ENCODE data around the gene MYH11. TPM values are rescaled to one million over a fixed set of nuclear protein-coding genes. Genes with fewer than 3 reads are reported as not detected.

The MYH11 gene
- polyA plus RNA-seq, 3 donors: 4.7 to 58.0 (median 24.8) TPM

- 84 to 89% (median 86%) methylated on average over 5 of the region's 5 CpGs for WGBS, 3 donors
These were observed 23.8 kb upstream of the MYH11 start for GRCh38 chr16:15880434-15881308.

DNA sequence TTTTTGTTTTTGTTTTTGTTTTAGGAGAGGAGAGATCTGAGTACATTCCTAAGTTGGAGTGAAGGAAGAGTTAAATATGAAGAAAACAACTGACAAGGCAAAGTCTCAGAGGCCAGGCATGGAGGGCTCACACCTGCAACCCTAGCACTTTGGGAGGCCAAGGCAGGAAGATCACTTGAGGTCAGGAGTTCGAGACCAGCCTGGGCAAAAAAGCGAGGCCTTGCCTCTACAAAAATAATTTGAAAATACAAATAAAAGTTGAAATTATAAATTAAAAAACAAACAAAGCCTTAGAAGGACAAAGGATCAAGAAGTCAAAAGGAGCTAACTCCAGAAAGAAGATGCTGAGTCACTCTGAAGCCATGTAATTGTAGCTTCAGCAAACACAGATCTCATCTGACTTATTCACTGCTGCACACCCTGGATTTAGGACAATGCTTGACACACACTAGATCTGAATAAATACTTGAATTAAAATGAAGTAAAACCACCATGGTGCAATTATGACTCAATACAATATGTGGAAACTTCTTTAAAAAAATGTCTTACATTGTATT is 22.5 kb upstream of the MYH11 start:
- 87 to 98% (median 92%) methylated on average over 2 of the region's 2 CpGs for WGBS, 3 donors

More at GRCh38 chr16:15880434-15881308, 23.8 kb upstream of the MYH11 start:
- H3K27ac ChIP-seq (ENCODE audit: low read depth, low read length): no peak overlapping the region

GRCh38 chr16:15876503-15876902 is 19.7 kb upstream of the MYH11 start:
- WGBS, 3 donors: 76 to 95% (median 82%) methylated on average over 5 of the region's 5 CpGs
- H3K27ac ChIP-seq (ENCODE audit: low read depth, low read length): no peak overlapping the region

More for the DNA sequence above, 22.5 kb upstream of the MYH11 start:
- H3K27ac ChIP-seq (ENCODE audit: low read depth, low read length): no peak overlapping the region

DNA sequence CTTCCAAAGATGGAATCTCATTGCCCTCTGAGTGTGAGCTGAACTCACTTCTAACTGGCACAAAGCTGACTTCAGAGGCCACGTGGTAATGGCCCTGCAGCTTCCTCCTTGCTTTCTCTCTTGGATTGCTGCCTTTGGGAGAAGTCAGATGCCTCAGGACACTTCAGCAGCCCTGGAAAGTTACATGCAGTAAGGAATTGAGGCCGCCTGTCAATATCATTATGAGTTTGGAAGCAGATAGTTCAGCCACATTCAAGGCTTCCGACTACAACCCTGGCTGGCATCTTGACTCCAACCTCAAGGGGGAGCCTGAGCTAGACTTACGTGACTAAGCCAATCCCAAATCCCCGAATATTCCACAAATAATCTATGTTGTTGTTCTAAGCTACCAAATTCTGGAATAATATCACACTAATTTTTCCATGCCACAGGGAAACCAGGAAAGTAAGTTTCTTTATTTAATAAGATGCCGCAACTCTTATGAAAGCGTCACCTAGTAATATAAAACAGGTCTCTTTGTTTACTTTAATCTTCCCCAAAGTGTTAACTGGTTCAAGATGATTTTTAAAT is 18.0 kb upstream of the MYH11 start:
- H3K27ac ChIP-seq (ENCODE audit: low read depth, low read length): no peak overlapping the region
- WGBS, 3 donors: 38 to 43% (median 42%) methylated on average over 7 of the region's 7 CpGs

DNA sequence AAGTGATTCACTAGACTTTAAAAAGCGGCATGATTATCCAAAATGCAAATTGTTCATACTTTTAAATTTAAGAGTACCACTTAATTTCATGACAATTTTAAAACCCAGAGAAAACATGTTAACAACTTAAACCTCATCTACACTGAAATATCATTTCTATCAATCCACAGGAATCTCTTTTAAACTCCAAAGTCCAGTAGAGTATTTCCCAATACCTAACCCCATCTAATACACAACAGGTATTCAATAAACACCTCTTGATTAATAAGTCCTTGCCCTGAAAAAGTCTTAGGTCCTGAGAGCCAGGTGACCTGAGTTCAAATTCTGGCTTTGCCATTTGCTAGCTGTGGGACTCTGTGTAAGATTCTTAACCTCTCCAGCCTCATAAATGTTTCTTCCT is 16.9 kb upstream of the MYH11 start:
- WGBS, 3 donors: 94 to 97% (median 95%) methylated on average over 1 of the region's 1 CpG
- no peak overlapping the region for H3K27ac ChIP-seq (ENCODE audit: low read depth, low read length)

- WGBS, 3 donors: 80 to 92% (median 85%) methylated on average over 2 of the region's 2 CpGs
- no peak overlapping the region for H3K27ac ChIP-seq (ENCODE audit: low read depth, low read length)
These were observed 16.5 kb upstream of the MYH11 start for GRCh38 chr16:15873301-15873700.

GRCh38 chr16:15870011-15870410 is 13.2 kb upstream of the MYH11 start:
- H3K27ac ChIP-seq (ENCODE audit: low read depth, low read length): no peak overlapping the region
- 70 to 86% (median 73%) methylated on average over 5 of the region's 5 CpGs for WGBS, 3 donors

GRCh38 chr16:15866451-15866850 is 9.6 kb upstream of the MYH11 start:
- 75 to 77% (median 76%) methylated on average over 5 of the region's 5 CpGs for WGBS, 3 donors
- no peak overlapping the region for H3K27ac ChIP-seq (ENCODE audit: low read depth, low read length)

GRCh38 chr16:15865742-15866141 is 8.9 kb upstream of the MYH11 start:
- 62 to 74% (median 69%) methylated on average over 7 of the region's 7 CpGs for WGBS, 3 donors
- H3K27ac ChIP-seq (ENCODE audit: low read depth, low read length): no peak overlapping the region

DNA sequence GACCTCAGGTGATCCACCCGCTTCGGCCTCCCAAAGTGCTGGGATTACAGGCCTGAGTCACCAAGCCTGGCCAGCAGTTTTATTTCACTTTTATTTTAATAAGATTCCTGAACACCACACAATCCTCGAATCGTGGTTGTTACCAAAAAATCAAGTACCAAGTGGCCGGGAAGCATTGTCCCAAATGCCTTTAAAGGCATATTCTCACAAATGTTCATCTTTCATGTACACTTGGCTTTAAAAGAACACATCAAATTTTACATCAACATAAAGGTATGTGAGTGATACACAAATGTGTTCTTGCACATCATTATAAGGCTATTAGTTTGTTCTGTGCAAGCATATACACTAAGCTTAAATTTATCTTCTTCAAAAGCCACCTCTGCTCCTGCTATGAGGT is 8.1 kb upstream of the MYH11 start:
- no peak overlapping the region for H3K27ac ChIP-seq (ENCODE audit: low read depth, low read length)
- WGBS, 3 donors: 87 to 92% (median 88%) methylated on average over 5 of the region's 5 CpGs

DNA sequence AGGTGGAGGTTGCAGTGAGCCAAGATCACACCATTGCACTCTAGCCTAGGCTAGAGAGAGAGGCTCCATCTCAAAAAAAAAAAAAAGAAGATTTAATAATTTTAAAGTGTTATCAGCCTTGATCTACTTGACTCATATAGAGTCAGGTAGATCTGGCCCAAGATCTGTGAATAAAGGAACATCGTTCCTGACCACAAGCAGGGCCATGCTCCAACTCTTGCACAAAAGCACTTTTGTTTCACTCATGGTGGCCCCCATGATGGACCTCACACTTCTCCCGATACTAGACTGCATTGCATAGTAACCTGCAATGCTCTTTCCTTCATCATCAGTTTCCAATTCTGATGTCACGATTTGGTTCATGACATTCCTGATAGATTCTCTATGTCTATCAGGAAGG is 5.2 kb upstream of the MYH11 start:
- WGBS, 3 donors: 75 to 84% (median 83%) methylated on average over 3 of the region's 3 CpGs
- no peak overlapping the region for H3K27ac ChIP-seq (ENCODE audit: low read depth, low read length)

- no peak overlapping the region for H3K27ac ChIP-seq (ENCODE audit: low read depth, low read length)
- 93 to 96% (median 95%) methylated on average over 12 of the region's 12 CpGs for WGBS, 3 donors
These were observed 2.3 kb upstream of the MYH11 start for GRCh38 chr16:15858921-15859668.

- H3K27ac ChIP-seq (ENCODE audit: low read depth, low read length): no peak overlapping the region
- WGBS, 3 donors: 1 to 2% (median 1%) methylated on average over 48 to 55 of the region's 55 CpGs
These were observed 1.1 kb upstream of the MYH11 start for GRCh38 chr16:15857724-15858560.

GRCh38 chr16:15856182-15856581 is 646 bp downstream of the MYH11 start:
- H3K27ac ChIP-seq (ENCODE audit: low read depth, low read length): no peak overlapping the region
- WGBS, 3 donors: 39 to 55% (median 43%) methylated on average over 2 of the region's 2 CpGs

DNA sequence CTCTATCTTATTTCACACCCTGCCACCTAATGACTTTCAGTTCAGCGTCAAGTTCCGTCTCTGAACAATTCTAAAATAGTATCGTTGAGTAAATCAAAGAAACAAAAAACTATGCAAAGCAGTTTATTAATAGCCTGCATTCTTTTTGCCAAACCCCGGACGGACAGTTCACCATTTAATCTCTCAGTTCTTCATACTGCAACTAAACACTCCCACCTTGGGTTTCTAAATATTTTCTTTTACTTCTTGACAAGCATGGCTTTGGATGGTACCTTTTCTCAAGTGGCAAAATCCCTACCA is 1.2 kb downstream of the MYH11 start:
- WGBS, 3 donors: 30 to 45% (median 37%) methylated on average over 5 of the region's 5 CpGs

DNA sequence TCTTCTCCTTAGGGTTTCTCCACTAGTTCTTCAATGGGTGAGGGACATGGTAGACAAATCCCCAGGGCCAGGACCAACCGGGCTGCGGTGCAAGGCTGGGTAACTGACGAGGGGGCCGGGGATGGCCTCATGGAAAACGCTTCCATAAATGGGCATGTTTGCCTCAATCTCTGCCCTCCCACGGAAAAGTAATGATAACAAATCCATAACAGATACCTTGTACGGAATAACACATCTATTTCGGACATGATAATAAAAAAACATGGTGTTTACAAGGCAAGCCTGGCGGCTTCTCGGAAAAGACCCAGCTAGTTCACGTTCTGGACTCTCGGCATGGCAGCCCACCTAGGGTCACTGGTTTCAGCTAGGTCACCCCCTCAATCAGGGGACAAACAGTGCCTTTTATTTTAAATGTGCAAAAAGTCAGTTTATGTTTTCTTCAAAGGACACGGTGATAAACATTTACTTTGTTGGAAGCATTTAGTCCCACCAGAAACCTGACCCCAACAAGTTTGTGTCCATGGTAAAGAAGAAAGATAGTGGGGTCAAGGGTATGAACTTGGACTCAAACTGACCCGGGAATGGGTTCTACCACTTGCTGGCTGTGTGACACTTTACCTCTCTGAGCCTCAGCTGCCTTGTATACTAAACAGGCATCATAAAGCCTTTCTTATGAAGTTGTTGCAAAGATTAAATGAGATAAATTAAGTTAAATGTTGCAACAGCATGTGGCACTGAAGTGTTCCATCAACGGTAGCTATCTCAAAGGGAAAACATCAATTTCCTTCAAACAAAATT is 1.7 kb downstream of the MYH11 start:
- WGBS, 3 donors: 59 to 65% (median 64%) methylated on average over 15 of the region's 15 CpGs
- no peak overlapping the region for H3K27ac ChIP-seq (ENCODE audit: low read depth, low read length)

More for the DNA sequence above, 1.2 kb downstream of the MYH11 start:
- no peak overlapping the region for H3K27ac ChIP-seq (ENCODE audit: low read depth, low read length)

GRCh38 chr16:15854061-15854460 is 2.8 kb downstream of the MYH11 start:
- no peak overlapping the region for H3K27ac ChIP-seq (ENCODE audit: low read depth, low read length)
- 56 to 66% (median 62%) methylated on average over 3 of the region's 3 CpGs for WGBS, 3 donors

All from adipose tissue (tissue), 3 donors.